ENCODE data around the gene CENPA.

The CENPA gene

DNA sequence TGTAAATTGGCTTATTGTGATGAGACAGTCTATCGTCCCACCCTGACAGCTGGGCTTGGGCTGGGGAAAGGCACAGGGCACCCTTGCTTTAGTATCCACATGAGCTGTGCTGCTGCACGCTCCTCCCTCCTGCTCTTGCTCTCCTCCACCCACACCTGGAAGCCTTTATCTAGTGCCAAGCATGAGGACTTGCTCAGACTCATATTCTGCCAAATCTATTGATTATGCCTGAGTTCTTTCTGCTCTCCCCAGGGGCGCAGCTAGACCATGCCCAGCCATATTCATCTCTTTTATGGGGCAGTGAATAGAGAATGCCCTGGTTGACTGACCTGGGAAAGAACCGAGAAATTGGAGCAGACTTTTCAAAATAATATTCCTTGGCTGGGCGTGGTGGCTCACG is 33.1 kb downstream of the CENPA start:
- no peak for DNase-seq (ENCODE audit: extremely low spot score, insufficient read length, low read depth)
- no peak for FAIRE-seq

DNA sequence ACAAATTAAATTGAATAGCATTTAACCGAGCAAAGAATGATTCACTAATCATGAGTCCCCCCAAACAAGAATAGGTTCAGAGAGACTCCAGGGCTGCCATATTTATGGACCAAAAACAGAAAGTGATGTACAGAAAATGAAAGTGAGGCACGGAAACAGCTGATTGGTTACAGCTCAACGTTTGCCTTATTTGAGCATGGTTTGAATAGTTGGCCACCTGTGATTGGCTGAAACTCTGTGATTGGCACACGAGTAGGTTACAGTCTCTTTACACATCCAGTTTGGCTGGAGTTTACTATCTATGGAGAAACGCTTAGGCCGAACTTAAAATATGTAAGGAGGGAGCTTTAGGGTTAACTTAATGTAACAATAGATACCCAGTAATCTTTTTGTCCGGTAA is 35.1 kb downstream of the CENPA start:
- FAIRE-seq = no peak

DNA sequence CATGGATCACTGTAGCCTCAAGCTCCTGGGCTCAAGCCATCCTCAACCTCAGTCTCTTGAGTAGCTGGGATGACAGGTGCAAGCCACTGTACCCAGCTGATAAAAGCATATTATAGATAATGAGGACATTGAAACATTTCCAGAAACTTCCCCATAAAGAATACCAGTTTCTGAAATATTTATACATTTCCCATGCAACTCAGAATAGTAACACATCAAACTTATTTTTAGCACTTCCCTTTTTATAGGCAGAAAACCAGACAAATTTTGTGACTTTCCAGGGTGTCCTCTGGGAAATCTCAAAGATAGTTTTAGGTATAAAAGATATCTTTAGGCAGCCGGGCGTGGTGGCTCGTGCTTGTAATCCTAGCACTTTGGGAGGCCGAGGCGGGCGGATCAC is 37.0 kb downstream of the CENPA start:
- FAIRE-seq = no peak
- no peak for DNase-seq (ENCODE audit: extremely low spot score, insufficient read length, low read depth)

More for the DNA sequence above, 35.1 kb downstream of the CENPA start:
- DNase-seq (ENCODE audit: extremely low spot score, insufficient read length, low read depth) = no peak

DNA sequence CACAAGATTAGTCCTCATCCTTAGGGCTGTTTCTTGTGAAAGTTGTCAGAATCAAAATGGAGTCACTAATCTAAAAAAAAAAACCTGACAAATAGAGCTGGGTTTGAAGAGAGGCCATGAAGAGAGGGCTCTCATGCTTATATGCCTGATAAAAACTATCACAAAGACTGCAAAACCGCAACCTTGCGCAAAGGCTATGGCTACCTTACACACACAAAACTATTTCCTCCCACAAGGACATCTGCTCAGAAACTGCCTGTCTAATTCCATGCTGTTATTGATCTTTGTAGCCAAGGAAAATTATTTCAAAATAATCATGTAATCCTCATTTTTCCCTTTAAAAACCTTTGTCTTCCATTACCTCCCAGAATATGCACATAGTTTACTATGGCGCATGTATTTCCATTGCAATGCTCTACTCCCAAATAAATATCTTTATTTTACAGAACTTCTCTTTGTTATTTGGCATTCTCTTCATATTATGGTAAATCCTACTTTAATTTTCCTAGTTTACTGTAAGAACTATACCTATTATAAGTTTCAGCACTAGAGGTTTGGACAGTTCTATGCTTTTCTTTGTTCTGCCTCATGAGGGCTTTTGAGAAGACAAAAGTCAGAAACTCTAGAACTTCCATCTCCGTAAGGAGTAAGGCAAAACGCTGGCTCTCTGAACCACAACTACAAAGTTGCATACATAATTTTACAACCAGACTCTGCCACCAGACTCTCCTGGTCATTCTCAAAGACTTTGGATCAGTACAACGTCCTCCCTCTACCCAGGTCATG is 52.5 kb downstream of the CENPA start:
- FAIRE-seq = no peak

DNA sequence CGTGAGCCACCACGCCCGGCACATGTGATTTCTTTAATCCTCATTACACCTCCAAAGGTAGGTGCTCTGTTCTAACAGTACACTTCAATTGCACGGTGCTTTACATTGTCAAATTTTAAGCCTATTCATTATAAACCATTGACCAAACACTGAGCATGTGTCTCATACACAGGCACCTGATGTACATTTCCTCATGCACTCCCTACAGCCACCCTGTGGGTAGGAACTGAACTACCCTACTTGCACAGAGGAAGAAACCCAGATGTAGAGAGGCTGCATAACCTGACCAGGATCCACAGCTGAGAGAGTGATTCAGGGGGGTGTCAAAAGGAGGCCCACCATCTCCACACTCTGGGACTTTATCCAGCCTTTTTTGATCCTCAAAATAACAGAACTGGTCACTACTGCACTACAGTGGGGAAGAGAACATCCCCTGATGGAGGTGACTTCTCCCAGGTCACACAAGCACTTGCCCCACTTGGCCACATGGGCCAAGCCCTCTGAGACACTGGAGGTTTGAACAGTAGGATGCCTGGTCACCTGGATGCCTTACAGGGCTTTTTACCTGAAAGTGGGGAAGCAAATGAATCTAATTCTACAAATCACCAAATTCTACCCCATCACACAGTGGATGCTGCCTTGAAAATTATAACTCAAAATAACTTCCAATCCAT is 55.2 kb downstream of the CENPA start:
- no peak for FAIRE-seq

More for the DNA sequence above, 52.5 kb downstream of the CENPA start:
- no peak for DNase-seq (ENCODE audit: extremely low spot score, insufficient read length, low read depth)

DNA sequence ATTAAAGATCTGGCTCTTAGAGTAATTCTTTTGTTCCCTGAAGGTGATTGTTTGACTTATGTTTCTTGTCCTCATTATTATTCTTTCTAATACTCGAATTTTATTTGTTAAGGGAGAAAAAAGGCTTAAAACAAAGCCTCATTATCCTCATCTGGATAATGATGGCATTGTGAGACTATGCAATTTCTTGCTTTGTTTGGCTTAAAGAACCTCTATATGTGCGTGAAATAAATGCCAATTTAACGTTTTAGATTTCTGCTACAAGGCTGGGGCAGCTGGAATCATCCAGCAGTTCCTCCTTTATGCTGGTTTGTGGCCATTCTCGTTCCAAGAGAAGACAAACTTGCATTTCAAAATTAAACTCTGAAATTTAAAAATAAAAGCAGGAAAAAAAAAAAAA is 57.2 kb downstream of the CENPA start:
- FAIRE-seq (no peak), DNase-seq (ENCODE audit: extremely low spot score, insufficient read length, low read depth) (no peak)

More for the DNA sequence above, 55.2 kb downstream of the CENPA start:
- no peak for DNase-seq (ENCODE audit: extremely low spot score, insufficient read length, low read depth)

All from GM18507 (cell line).